Testis (tissue), 2 donors: ENCODE data around the gene HOXD3.

Experiments used
- CTCF ChIP-seq, 3 experiments: fragments of 450-650 bp in 2 of 3; fragments of 200-600 bp in 1 of 3; sonication (generic) in 1 of 3; IDR thresholded peaks; one replicate each; pipeline ENCODE4 v1.5.1; 2016 to 2019; ENCODE audit warnings: antibody characterized with exemption in 3 of 3, mild to moderate bottlenecking in 2 of 3, moderate library complexity in 1 of 3
- POLR2A ChIP-seq: fragments of 450-650 bp; IDR thresholded peaks from one replicate; pipeline ENCODE4 v1.6.1; 2017; ENCODE audit warnings: antibody characterized with exemption, mild to moderate bottlenecking, moderate library complexity

- TF ChIP-seq POLR2A (no peak), CTCF (IDR thresholded peaks at IDR 0.05) (no peak)
These were observed 35.2 kb downstream of the HOXD3 start for GRCh38 chr2:176192351-176192750.
